Astrocyte (in vitro differentiated cells and primary cell): ENCODE results near the gene RANBP10.

ENCODE experiments used
- CTCF ChIP-seq: IDR thresholded peaks from 2 replicates; pipeline ENCODE4 v1.5.1; 2011; ENCODE audit warnings: low read depth, mild to moderate bottlenecking, inconsistent platforms, low read length, moderate library complexity; ENCODE audit not compliant: insufficient read depth
- EZH2 ChIP-seq: IDR thresholded peaks from 2 replicates; pipeline ENCODE4 v1.6.1; 2012; ENCODE audit warnings: mild to moderate bottlenecking, low read length, inconsistent platforms; ENCODE audit not compliant: insufficient read depth

DNA sequence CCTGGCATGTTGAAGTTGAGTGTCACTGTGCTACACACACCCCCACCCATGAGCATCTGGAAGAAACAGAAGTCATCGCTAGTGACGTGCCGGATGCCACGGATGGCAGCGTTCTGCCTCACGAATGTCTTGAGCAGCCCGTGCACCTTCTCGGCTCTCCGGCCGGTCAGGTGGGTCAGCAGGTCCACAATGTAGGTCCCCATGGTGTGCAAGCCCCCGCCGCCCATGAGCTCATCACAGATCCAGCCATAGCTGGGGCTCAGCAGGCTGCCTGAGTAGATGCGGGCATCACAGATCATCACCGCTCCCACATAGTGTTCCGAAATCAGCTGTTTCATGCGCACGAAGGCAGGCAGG, 130.8 kb downstream of the RANBP10 start:
- no peak for TF ChIP-seq CTCF
- no peak for TF ChIP-seq EZH2
